ENCODE results near the gene LUM.
"Not testable (repeated sequence)": the region's sequence is repeated elsewhere in the genome, so short reads cannot be mapped to it uniquely, and the experiment has no call there.

The LUM gene

GRCh38 chr12:91094032-91094662 lies 17.1 kb downstream of the LUM start:
- H3K4me2 ChIP-seq (ENCODE audit: low read length): peak overlapping the region; percentile 56
- H3K36me3 ChIP-seq (ENCODE audit: insufficient read depth, low read length): no peaks in the 10 kb centered on the region
- no peak overlapping the region for H3K4me3 ChIP-seq (ENCODE audit: low read length)
- no peak overlapping the region for H3K9ac ChIP-seq (ENCODE audit: low read depth, low read length)
- peaks cover 8% of the 10 kb centered on the region for H3K9me3 ChIP-seq (replicated peaks; ENCODE audit: low read length)
- no peaks in the 10 kb centered on the region for H3K27me3 ChIP-seq (ENCODE audit: control insufficient read depth, insufficient read depth, low read length)
- peaks cover 11% of the 10 kb centered on the region for H3K4me1 ChIP-seq (ENCODE audit: control insufficient read depth, insufficient read depth, low read length)

GRCh38 chr12:91093341-91093740 lies 18.0 kb downstream of the LUM start:
- no peaks in the 10 kb centered on the region for H3K36me3 ChIP-seq (ENCODE audit: insufficient read depth, low read length)
- no peak overlapping the region for H3K4me3 ChIP-seq (ENCODE audit: low read length)
- peaks cover 3% of the 10 kb centered on the region for H3K4me1 ChIP-seq (ENCODE audit: control insufficient read depth, insufficient read depth, low read length)
- no peak overlapping the region for H3K4me2 ChIP-seq (ENCODE audit: low read length)
- H3K27me3 ChIP-seq (ENCODE audit: control insufficient read depth, insufficient read depth, low read length): no peaks in the 10 kb centered on the region
- H3K9ac ChIP-seq (ENCODE audit: low read depth, low read length): no peak overlapping the region
- H3K9me3 ChIP-seq (replicated peaks; ENCODE audit: low read length): peaks cover 8% of the 10 kb centered on the region

DNA sequence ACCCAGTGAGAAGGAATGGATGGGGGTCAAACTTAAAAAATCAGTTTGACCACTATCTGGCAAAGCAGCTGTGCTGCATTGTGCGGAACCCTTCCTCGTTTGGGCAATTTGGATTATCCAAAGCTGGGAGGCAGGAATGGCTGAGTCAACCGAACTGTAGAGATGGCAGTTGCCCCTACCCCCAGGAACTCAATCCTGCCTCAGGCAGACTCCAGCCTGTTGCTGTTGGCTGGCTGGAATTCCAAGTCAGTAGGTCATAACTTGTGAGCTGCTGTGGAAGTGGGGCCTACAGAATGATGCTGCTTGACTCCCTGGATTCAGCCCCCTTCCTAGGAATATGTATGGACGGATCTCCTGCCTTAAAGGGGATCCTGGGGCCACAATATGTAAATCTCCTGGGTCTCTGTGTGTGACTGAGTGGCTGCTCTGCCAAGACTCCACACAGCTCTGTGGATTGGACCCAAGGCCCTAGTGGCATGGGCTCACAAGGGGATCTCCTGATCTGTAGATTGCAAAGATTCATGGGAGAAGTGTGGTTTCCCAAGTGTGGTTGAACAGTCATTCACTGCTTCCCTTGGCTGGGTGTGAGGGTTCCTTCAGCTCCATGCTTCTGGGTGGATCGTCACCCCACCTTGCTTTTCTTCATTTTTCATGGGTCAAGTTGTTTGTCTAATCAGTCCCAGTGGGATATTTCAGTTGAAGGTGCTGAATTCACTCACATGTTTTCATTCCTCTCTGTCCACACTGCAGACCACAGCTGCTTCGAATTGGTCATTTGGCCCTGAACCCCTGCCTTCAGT lies 19.2 kb downstream of the LUM start:
- no peak overlapping the region for H3K4me3 ChIP-seq (ENCODE audit: low read length)
- no peaks in the 10 kb centered on the region for H3K4me1 ChIP-seq (ENCODE audit: control insufficient read depth, insufficient read depth, low read length)
- H3K4me2 ChIP-seq (ENCODE audit: low read length): no peak overlapping the region
- H3K36me3 ChIP-seq (ENCODE audit: insufficient read depth, low read length): no peaks in the 10 kb centered on the region
- peaks cover 8% of the 10 kb centered on the region for H3K9me3 ChIP-seq (replicated peaks; ENCODE audit: low read length)
- H3K27me3 ChIP-seq (ENCODE audit: control insufficient read depth, insufficient read depth, low read length): no peaks in the 10 kb centered on the region
- H3K9ac ChIP-seq (ENCODE audit: low read depth, low read length): no peak overlapping the region

DNA sequence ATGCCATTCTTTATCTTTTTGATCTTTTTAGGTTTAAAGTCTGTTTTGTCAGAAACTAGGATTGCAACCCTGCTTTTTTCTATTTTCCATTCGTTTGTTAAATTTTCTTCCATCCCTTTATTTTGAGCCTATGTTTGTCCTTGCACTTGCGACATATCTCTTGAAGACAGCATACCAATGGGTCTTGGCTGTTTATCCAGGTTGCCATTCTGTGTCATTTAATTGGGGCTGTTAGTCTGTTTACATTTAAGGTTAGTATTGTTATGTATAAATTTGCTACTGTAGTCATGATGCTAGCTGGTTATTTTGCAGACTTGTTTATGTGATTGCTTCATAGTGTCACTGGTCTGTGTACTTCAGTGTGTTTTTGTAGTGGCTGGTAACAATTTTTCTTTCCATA lies 21.3 kb downstream of the LUM start:
- H3K9me3 ChIP-seq (replicated peaks; ENCODE audit: low read length); H3K36me3 ChIP-seq (ENCODE audit: insufficient read depth, low read length); H3K27me3 ChIP-seq (ENCODE audit: control insufficient read depth, insufficient read depth, low read length); H3K4me3 ChIP-seq (ENCODE audit: low read length); H3K9ac ChIP-seq (ENCODE audit: low read depth, low read length); H3K4me1 ChIP-seq (ENCODE audit: control insufficient read depth, insufficient read depth, low read length); H3K4me2 ChIP-seq (ENCODE audit: low read length): not testable (repeated sequence)

DNA sequence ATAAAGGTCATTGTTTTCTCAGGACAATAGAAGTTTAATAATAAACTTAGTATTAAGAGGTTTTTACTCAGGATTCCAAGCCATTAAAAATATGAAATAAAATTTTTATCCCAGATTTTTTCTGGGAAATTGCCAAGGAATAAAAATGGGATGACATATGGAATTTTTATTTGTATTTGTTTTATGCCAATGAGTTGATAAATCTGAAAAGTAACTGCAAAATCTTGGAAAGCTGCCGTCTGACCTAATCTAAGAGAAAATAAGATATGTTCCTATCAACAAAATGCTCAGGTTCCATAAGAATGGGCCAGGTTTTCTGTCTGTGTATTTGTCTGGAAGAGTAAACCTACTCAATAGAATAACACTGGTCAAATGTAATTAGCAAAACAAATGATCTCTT lies 31.3 kb downstream of the LUM start:
- H3K4me3 ChIP-seq (ENCODE audit: low read length): no peak overlapping the region
- H3K4me1 ChIP-seq (ENCODE audit: control insufficient read depth, insufficient read depth, low read length): no peaks in the 10 kb centered on the region
- no peak overlapping the region for H3K9ac ChIP-seq (ENCODE audit: low read depth, low read length)
- no peak overlapping the region for H3K4me2 ChIP-seq (ENCODE audit: low read length)
- H3K27me3 ChIP-seq (ENCODE audit: control insufficient read depth, insufficient read depth, low read length): no peaks in the 10 kb centered on the region
- H3K36me3 ChIP-seq (ENCODE audit: insufficient read depth, low read length): no peaks in the 10 kb centered on the region
- H3K9me3 ChIP-seq (replicated peaks; ENCODE audit: low read length): no peaks in the 10 kb centered on the region

DNA sequence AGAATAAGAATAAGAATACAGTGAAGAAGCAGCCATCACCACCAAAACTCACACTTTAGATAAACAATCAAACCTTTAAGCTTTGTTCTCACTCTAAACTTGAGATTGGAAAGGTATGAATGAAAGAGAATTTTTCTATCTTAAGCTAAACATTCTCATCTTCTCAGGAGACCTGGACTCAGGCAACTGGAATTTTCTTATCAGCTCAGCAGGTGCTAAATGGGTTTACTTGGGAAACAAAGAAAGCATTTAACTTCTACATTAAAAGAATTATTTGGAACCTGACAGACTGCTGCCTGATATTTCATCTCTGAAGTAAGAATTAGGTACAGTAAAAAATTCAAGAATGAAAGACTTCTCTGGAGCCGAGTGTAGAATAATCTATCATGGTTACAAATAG lies 32.8 kb downstream of the LUM start:
- H3K9ac ChIP-seq (ENCODE audit: low read depth, low read length): no peak overlapping the region
- no peaks in the 10 kb centered on the region for H3K9me3 ChIP-seq (replicated peaks; ENCODE audit: low read length)
- H3K4me1 ChIP-seq (ENCODE audit: control insufficient read depth, insufficient read depth, low read length): no peaks in the 10 kb centered on the region
- no peaks in the 10 kb centered on the region for H3K27me3 ChIP-seq (ENCODE audit: control insufficient read depth, insufficient read depth, low read length)
- H3K36me3 ChIP-seq (ENCODE audit: insufficient read depth, low read length): no peaks in the 10 kb centered on the region
- no peak overlapping the region for H3K4me3 ChIP-seq (ENCODE audit: low read length)
- no peak overlapping the region for H3K4me2 ChIP-seq (ENCODE audit: low read length)

- no peaks in the 10 kb centered on the region for H3K4me1 ChIP-seq (ENCODE audit: control insufficient read depth, insufficient read depth, low read length)
- no peaks in the 10 kb centered on the region for H3K36me3 ChIP-seq (ENCODE audit: insufficient read depth, low read length)
- no peaks in the 10 kb centered on the region for H3K27me3 ChIP-seq (ENCODE audit: control insufficient read depth, insufficient read depth, low read length)
- H3K4me2 ChIP-seq (ENCODE audit: low read length): no peak overlapping the region
- H3K9me3 ChIP-seq (replicated peaks; ENCODE audit: low read length): no peaks in the 10 kb centered on the region
- no peak overlapping the region for H3K4me3 ChIP-seq (ENCODE audit: low read length)
- H3K9ac ChIP-seq (ENCODE audit: low read depth, low read length): no peak overlapping the region
Measured at GRCh38 chr12:91077228-91077954, 33.9 kb downstream of the LUM start.

DNA sequence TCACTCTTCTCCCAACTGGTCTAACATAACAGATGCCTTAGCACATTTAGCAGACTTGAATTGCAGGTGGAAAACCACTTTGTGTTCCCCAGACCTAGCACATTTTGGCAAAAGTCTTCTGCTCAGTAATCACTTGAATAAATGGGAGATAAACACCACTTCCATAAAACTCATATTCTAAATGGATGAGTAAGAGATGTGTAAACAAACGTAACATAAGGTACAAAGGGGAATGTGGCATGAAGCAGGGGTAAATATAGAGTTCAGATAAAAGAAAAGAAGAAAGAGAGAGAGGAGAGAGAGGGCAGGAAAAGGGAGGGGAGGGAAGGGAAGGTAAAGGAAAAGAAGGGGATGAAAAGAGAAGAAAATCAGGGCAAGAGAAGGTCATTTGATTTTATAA lies 36.4 kb downstream of the LUM start:
- H3K9ac ChIP-seq (ENCODE audit: low read depth, low read length): no peak overlapping the region
- no peaks in the 10 kb centered on the region for H3K36me3 ChIP-seq (ENCODE audit: insufficient read depth, low read length)
- H3K4me2 ChIP-seq (ENCODE audit: low read length): no peak overlapping the region
- no peaks in the 10 kb centered on the region for H3K27me3 ChIP-seq (ENCODE audit: control insufficient read depth, insufficient read depth, low read length)
- no peaks in the 10 kb centered on the region for H3K4me1 ChIP-seq (ENCODE audit: control insufficient read depth, insufficient read depth, low read length)
- H3K9me3 ChIP-seq (replicated peaks; ENCODE audit: low read length): no peaks in the 10 kb centered on the region
- H3K4me3 ChIP-seq (ENCODE audit: low read length): no peak overlapping the region

DNA sequence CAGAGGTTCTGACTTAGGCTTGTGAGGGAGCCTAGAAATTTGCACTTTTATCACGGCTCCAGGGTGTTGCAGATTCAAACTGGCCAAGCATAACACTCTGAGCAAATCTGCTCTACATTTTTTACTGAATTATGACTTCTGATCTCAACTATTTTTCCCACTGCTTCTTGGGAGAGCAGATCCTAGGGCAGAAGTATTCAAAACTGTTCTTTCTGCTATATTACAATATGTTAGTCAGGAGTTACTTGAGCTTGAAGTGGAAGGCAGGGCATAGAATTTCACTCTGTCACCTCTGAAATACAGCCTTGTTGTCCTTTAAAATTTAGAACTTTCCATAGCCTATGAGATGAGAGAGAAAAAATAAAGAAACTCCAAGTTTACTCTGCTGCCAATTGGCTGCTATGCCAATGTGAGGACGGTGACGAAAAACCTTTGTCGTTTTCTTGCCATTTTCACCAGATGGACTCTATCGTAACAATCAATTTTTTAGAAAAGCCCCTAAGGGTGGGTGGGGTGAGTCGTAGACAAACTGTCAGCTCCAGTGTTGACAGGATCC lies 37.1 kb downstream of the LUM start:
- no peaks in the 10 kb centered on the region for H3K9me3 ChIP-seq (replicated peaks; ENCODE audit: low read length)

DNA sequence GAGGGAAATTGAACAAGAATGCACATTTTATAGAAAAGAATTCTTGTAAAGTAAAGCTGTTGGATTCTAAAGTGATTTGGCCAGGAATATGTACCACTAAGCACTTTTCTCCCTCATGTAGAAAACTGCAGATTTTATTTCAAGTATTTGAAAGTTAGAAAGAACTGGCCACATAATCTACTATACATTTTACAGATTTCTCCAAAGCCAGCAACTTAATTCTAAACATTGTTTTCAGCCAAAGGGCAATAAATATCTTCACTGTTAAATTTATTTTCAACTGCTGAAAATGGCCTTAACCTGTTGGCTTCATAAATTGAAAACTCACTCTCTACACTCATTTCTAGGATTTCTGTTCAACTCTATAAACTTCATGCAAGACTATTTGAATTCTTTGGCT lies 37.9 kb downstream of the LUM start:
- Histone ChIP-seq H3K4me3 (ENCODE audit: low read length) (no peak overlapping the region), H3K9me3 (replicated peaks; ENCODE audit: low read length) (no peaks in the 10 kb centered on the region), H3K4me1 (ENCODE audit: control insufficient read depth, insufficient read depth, low read length) (no peaks in the 10 kb centered on the region), H3K27me3 (ENCODE audit: control insufficient read depth, insufficient read depth, low read length) (no peaks in the 10 kb centered on the region), H3K36me3 (ENCODE audit: insufficient read depth, low read length) (no peaks in the 10 kb centered on the region), H3K4me2 (ENCODE audit: low read length) (no peak overlapping the region), H3K9ac (ENCODE audit: low read depth, low read length) (no peak overlapping the region)

More for the DNA sequence above, 37.1 kb downstream of the LUM start:
- no peaks in the 10 kb centered on the region for H3K36me3 ChIP-seq (ENCODE audit: insufficient read depth, low read length)
- no peak overlapping the region for H3K4me3 ChIP-seq (ENCODE audit: low read length)
- no peak overlapping the region for H3K9ac ChIP-seq (ENCODE audit: low read depth, low read length)
- no peak overlapping the region for H3K4me2 ChIP-seq (ENCODE audit: low read length)
- no peaks in the 10 kb centered on the region for H3K4me1 ChIP-seq (ENCODE audit: control insufficient read depth, insufficient read depth, low read length)
- H3K27me3 ChIP-seq (ENCODE audit: control insufficient read depth, insufficient read depth, low read length): no peaks in the 10 kb centered on the region

GRCh38 chr12:91072931-91073330 lies 38.4 kb downstream of the LUM start:
- H3K4me1 ChIP-seq (ENCODE audit: control insufficient read depth, insufficient read depth, low read length): no peaks in the 10 kb centered on the region
- H3K4me3 ChIP-seq (ENCODE audit: low read length): no peak overlapping the region
- no peaks in the 10 kb centered on the region for H3K27me3 ChIP-seq (ENCODE audit: control insufficient read depth, insufficient read depth, low read length)
- H3K9me3 ChIP-seq (replicated peaks; ENCODE audit: low read length): no peaks in the 10 kb centered on the region
- no peak overlapping the region for H3K9ac ChIP-seq (ENCODE audit: low read depth, low read length)
- H3K36me3 ChIP-seq (ENCODE audit: insufficient read depth, low read length): no peaks in the 10 kb centered on the region
- no peak overlapping the region for H3K4me2 ChIP-seq (ENCODE audit: low read length)

All from skeletal muscle satellite cell (primary cell).